A549 (cell line): ENCODE results near the gene UGT1A3. TPM values are rescaled to one million over a fixed set of nuclear protein-coding genes. Genes with fewer than 3 reads are reported as not detected.

Experiments
- ATAC-seq, 2 experiments: fragments of 200-7000 bp in 1 of 2; fragments of >200 bp in 1 of 2; cut with Nextera tagmentation in 1 of 2; cut with Tn5 transposase in 1 of 2; 3 replicates each; pipeline versions ENCODE4 v1.8.0 to v1.9.1; 2018 to 2020; ENCODE audit warnings: mild to moderate bottlenecking in 1 of 2, moderate library complexity in 1 of 2
- CTCF ChIA-PET: fragments of 300-600 bp; sonication (Branson Sonifier 250); formaldehyde crosslinking; extraction: SDS; loops from one replicate; lab custom pipeline; 2021; ENCODE audit warnings: antibody characterized with exemption, inconsistent platforms; lab: Yijun Ruan, JAX
- POLR2A ChIA-PET: fragments of 350-600 bp; formaldehyde crosslinking; extraction: SDS; loops from one replicate; lab custom pipeline; 2021; ENCODE audit warnings: antibody characterized with exemption, inconsistent platforms; lab: Yijun Ruan, JAX
- DNase-seq, 2 experiments: peaks; one replicate each; pipeline versions ENCODE4 v3.0.0 to v3.0.0-alpha.2; 2011 to 2016; ENCODE audit warnings: low read depth in 1 of 2, low spot score in 1 of 2
- FAIRE-seq: peaks from 2 replicates; lab custom pipeline; 2011; peaks lifted over from hg19 to GRCh38; lab: Jason Lieb, UNC
- H3K27ac ChIP-seq, 2 experiments: fragments of >200 bp; sonication (Bioruptor Twin); formaldehyde crosslinking; 3 replicates each; pipeline ENCODE4 v1.5.1; 2016 to 2017
- H3K4me1 ChIP-seq: fragments of >200 bp; sonication (Bioruptor Twin); formaldehyde crosslinking; 3 replicates; pipeline ENCODE4 v1.6.1; 2016
- H3K4me2 ChIP-seq: fragments of >200 bp; sonication (Bioruptor Twin); formaldehyde crosslinking; 3 replicates; pipeline ENCODE4 v1.6.1; 2016
- H3K4me3 ChIP-seq: fragments of >200 bp; sonication (Bioruptor Twin); formaldehyde crosslinking; 3 replicates; pipeline ENCODE4 v1.5.1; 2016
- H3K9me3 ChIP-seq: fragments of >200 bp; sonication (Bioruptor Twin); formaldehyde crosslinking; 3 replicates; pipeline ENCODE4 v1.6.1; 2016
- CHD2 ChIP-seq: fragments of 150-350 bp; IDR thresholded peaks from 2 replicates; pipeline ENCODE4 v1.6.1; 2014; ENCODE audit warnings: low read length; ENCODE audit not compliant: partially characterized antibody
- CHD4 ChIP-seq: fragments of 200-600 bp; sonication (generic); IDR thresholded peaks from 2 replicates; pipeline ENCODE4 v1.6.1; 2016; ENCODE audit warnings: antibody characterized with exemption, mild to moderate bottlenecking, borderline replicate concordance
- E2F6 ChIP-seq: IDR thresholded peaks from 2 replicates; pipeline ENCODE4 v1.6.1; 2012; ENCODE audit warnings: low read depth, borderline replicate concordance
- EHF ChIP-seq: fragments of 250-450 bp; sonication (Bioruptor Pico); IDR thresholded peaks from 2 replicates; pipeline ENCODE4 v1.5.0; 2020; ENCODE audit warnings: mild to moderate bottlenecking
- ELK1 ChIP-seq: fragments of 150-350 bp; IDR thresholded peaks from 2 replicates; pipeline ENCODE4 v1.6.1; 2014; ENCODE audit warnings: low read depth, mild to moderate bottlenecking, low read length
- ESRRA ChIP-seq: fragments of 150-350 bp; IDR thresholded peaks from 2 replicates; pipeline ENCODE4 v1.6.1; 2014; ENCODE audit warnings: mild to moderate bottlenecking, low read length, borderline replicate concordance
- FOXS1 ChIP-seq: fragments of 250-450 bp; sonication (Bioruptor Pico); IDR thresholded peaks from 2 replicates; pipeline ENCODE4 v1.5.0; 2020; ENCODE audit warnings: mild to moderate bottlenecking, moderate library complexity
- HOXA7 ChIP-seq: fragments of 250-450 bp; sonication (Bioruptor Pico); IDR thresholded peaks from 2 replicates; pipeline ENCODE4 v1.5.0; 2020; ENCODE audit warnings: mild to moderate bottlenecking, moderate library complexity
- HOXB13 ChIP-seq: fragments of 250-450 bp; sonication (Bioruptor Pico); IDR thresholded peaks from 2 replicates; pipeline ENCODE4 v1.5.0; 2020; ENCODE audit warnings: low read depth, mild to moderate bottlenecking, moderate library complexity
- MAFK ChIP-seq: fragments of 450-650 bp; IDR thresholded peaks from 2 replicates; pipeline ENCODE4 v1.6.1; 2014; ENCODE audit not compliant: partially characterized antibody
- NR3C1 ChIP-seq: fragments of >200 bp; sonication (Bioruptor Twin); formaldehyde crosslinking; IDR thresholded peaks from 3 replicates; pipeline ENCODE4 v1.6.1; 2017
- PBX3 ChIP-seq: IDR thresholded peaks from 2 replicates; pipeline ENCODE4 v1.6.1; 2012
- PHF8 ChIP-seq: fragments of 200-600 bp; sonication (generic); IDR thresholded peaks from 2 replicates; pipeline ENCODE4 v1.6.1; 2016; ENCODE audit warnings: low read depth, mild to moderate bottlenecking, antibody characterized with exemption, moderate library complexity, borderline replicate concordance
- POLR2AphosphoS2 ChIP-seq: conservative IDR thresholded peaks from 2 replicates; pipeline ENCODE4 v1.6.1; 2012; ENCODE audit warnings: low read length, improper control_type of control experiment, inconsistent platforms
- RAD21 ChIP-seq, 2 experiments: fragments of >200 bp in 1 of 2; sonication (Bioruptor Twin) in 1 of 2; formaldehyde crosslinking in 1 of 2; IDR thresholded peaks in 1 of 2; conservative IDR thresholded peaks in 1 of 2; 2 replicates in 1 of 2; 3 replicates in 1 of 2; pipeline ENCODE4 v1.6.1; 2012 to 2018; ENCODE audit warnings: inconsistent platforms in 1 of 2
- RARB ChIP-seq: fragments of 250-450 bp; sonication (Bioruptor Pico); IDR thresholded peaks from 2 replicates; pipeline ENCODE4 v1.8.0; 2021; ENCODE audit warnings: mild to moderate bottlenecking, moderate library complexity
- SMC3 ChIP-seq: fragments of >200 bp; sonication (Bioruptor Twin); formaldehyde crosslinking; IDR thresholded peaks from 3 replicates; pipeline ENCODE4 v1.6.1; 2018; ENCODE audit warnings: inconsistent platforms
- WGBS: methylation state at CpG from one replicate; pipeline ENCODE4 v1.1.6; 2017; ENCODE audit errors: missing lambda C conversion rate; 5-methylcytosine and 5-hydroxymethylcytosine counted together
- polyA plus RNA-seq, 4 experiments: library from polyadenylated mRNA; depleted of rRNA in 3 of 4; stranded (reverse); fragments of >200 nt; fragmentation: RNase III in 1 of 4; extraction: RNeasy Plus Mini Kit Qiagen cat#74134 plus additional on column Dnase treatment in 1 of 4; gene quantifications; 2 replicates in 3 of 4; 3 replicates in 1 of 4; pipeline ENCODE4 v1.2.3, GENCODE V29; 2011 to 2017

Gene UGT1A3
- polyA plus RNA-seq, 2 of the 4 experiments (the other 2 are of a cell fraction): 0.23 to 0.39 TPM

- Histone ChIP-seq H3K4me1 (peaks cover 52% of the 10 kb centered on the region), H3K4me2 (no peak overlapping the region; the same call in 2 of the 3 replicates), H3K4me3 (no peak overlapping the region), H3K27ac (peak overlapping the region; percentile 85 to 100), H3K9me3 (peaks cover 54% of the 10 kb centered on the region)
- FAIRE-seq (no peak), DNase-seq (no peak), ATAC-seq (peak in 1 of 2 experiments; percentile 8; a peak in 1 of 6 replicates)
- WGBS: 88% methylated on average over 10 of the region's 11 CpGs
- CTCF ChIA-PET: interaction anchor here (0.7 to 2.0 kb wide), 5 partner anchors 11 to 288 kb away, joined by 3 to 6 read pairs (median 4); no protein-coding TSS in a partner anchor
- no peak for TF ChIP-seq EHF (CRISPR knock-in tag)
- no peak for TF ChIP-seq HOXA7 (CRISPR knock-in tag)
- TF ChIP-seq MAFK: peak; percentile 15
- TF ChIP-seq RAD21 (conservative IDR thresholded peaks at IDR 0.05 in 1 of 2, IDR thresholded peaks at IDR 0.05 in 1 of 2): no peak
- TF ChIP-seq HOXB13 (CRISPR knock-in tag): no peak
- POLR2A ChIA-PET: interaction anchor here (1.0 to 1.4 kb wide), 3 partner anchors 9 to 205 kb away, joined by 3 to 4 read pairs (median 4); partner anchors contain the start of gene USP40
These were observed 37.1 kb upstream of the UGT1A3 start for GRCh38 chr2:233691443-233692433.

DNA sequence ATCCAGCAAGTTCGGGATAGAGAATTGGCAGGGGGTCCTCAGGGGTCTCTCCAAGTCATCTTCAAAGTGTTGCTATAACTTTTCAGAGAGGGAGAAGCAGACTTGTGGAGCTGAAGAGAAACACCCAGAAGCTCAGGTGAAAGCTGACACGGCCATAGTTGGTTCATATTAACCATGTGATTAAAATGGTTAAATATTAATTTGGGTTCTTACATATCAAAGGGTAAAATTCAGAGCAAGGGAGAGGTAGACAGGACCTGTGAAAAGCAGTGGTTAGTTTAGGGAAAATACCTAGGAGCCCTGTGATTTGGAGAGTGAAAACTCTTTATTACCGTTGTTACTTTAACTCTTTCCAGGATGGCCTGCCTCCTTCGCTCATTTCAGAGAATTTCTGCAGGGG is 36.2 kb upstream of the UGT1A3 start, which contains the start of gene UGT1A6:
Gene UGT1A6 (plus strand): TSS at position 243 of the 400 bp plus-strand sequence. CDS start 115 bp downstream, at position 358.
- no peak within 1 kb of the TSS for H3K4me3 ChIP-seq
- FAIRE-seq (no peak), ATAC-seq (no peak), DNase-seq (no peak)
- H3K4me1 ChIP-seq: peaks cover 52% of the 10 kb centered on the region
- peaks cover 55% of the 10 kb centered on the region for H3K9me3 ChIP-seq
- H3K27ac ChIP-seq: peak within 1 kb of the TSS; percentile 85 to 100
- H3K4me2 ChIP-seq: no peak within 1 kb of the TSS
- no peak for TF ChIP-seq CHD4
- no peak for TF ChIP-seq CHD2
- 79% methylated on average over 4 of the region's 4 CpGs for WGBS
- POLR2A ChIA-PET: interaction anchor here (1.4 kb wide), 1 partner anchor 127 kb away, joined by 3 read pairs; the partner anchor contains the start of gene USP40
- CTCF ChIA-PET: no interaction called here

DNA sequence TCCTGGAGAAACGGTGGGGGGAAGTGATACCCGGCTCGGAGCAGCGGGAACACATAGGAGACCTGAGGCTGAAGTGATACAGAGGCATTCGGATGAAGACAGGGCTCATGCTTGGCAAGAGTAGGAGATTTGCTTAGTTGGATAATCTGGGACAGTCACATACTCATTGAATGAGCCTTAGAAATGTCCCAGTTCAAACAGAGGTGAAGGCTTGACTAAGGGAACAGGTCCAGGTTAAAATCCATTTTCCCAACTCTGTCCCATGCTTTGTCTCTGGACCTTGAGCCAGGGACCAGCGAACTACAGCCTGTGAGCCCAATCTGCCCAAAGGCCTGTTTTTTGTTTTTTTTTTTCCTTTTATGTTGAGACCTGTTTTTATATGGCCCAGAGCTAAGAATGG is 34.9 kb upstream of the UGT1A3 start:
- POLR2A ChIA-PET: no interaction called here
- ATAC-seq (peak in 1 of 2 experiments; percentile 31; a peak in 3 of 6 replicates), FAIRE-seq (no peak), DNase-seq (no peak)
- Histone ChIP-seq H3K27ac (peak overlapping the region; percentile 85 to 100), H3K4me2 (peak overlapping the region; percentile 16; the same call in 1 of the 3 replicates), H3K4me1 (peaks cover 59% of the 10 kb centered on the region), H3K4me3 (no peak overlapping the region), H3K9me3 (peaks cover 51% of the 10 kb centered on the region)
- CTCF ChIA-PET: interaction anchor here (0.6 kb wide), 1 partner anchor 1665 kb away, joined by 3 read pairs; no protein-coding TSS in a partner anchor
- no peak for TF ChIP-seq PBX3
- TF ChIP-seq MAFK: no peak
- TF ChIP-seq NR3C1: no peak
- TF ChIP-seq CHD2: no peak
- no peak for TF ChIP-seq RARB (CRISPR knock-in tag)
- TF ChIP-seq SMC3: no peak
- no peak for TF ChIP-seq FOXS1 (CRISPR knock-in tag)
- no peak for TF ChIP-seq EHF (CRISPR knock-in tag)
- TF ChIP-seq ELK1: no peak
- no peak for TF ChIP-seq PHF8
- no peak for TF ChIP-seq E2F6
- TF ChIP-seq ESRRA: no peak
- no peak for TF ChIP-seq POLR2AphosphoS2
- TF ChIP-seq CHD4: no peak
- 85% methylated on average over 6 of the region's 6 CpGs for WGBS
